CD14-positive monocyte (primary cell): Measurements from ENCODE around the gene TULP1. TPM values are rescaled to one million over a fixed set of nuclear protein-coding genes. Genes with fewer than 3 reads are reported as not detected.

Source experiments
- DNase-seq, 3 donors: peaks; one replicate each; pipeline ENCODE4 v3.0.0-alpha.2; 2011 to 2022
- H2AFZ ChIP-seq: 2 replicates; pipeline ENCODE4 v1.6.0; 2012; ENCODE audit warnings: mild to moderate bottlenecking, low read depth, low read length, inconsistent platforms; ENCODE audit not compliant: insufficient read depth, poor library complexity, severe bottlenecking
- H3K27ac ChIP-seq, 2 donors: 1 replicate in 1 of 2; 2 replicates in 1 of 2; pipeline ENCODE4 v1.5.1; 2012 to 2013; ENCODE audit warnings: low read length in 2 of 2, control low read depth in 1 of 2, inconsistent platforms in 1 of 2, low read depth in 1 of 2, mild to moderate bottlenecking in 1 of 2
- H3K27me3 ChIP-seq, 2 donors: one replicate each; pipeline versions ENCODE4 v1.6.0 to v1.6.1; 2011 to 2013; ENCODE audit warnings: low read length in 2 of 2; ENCODE audit not compliant: control insufficient read depth in 2 of 2, insufficient read depth in 2 of 2
- H3K36me3 ChIP-seq, 2 donors: replicated peaks in 1 of 2; 1 replicate in 1 of 2; 2 replicates in 1 of 2; pipeline versions ENCODE4 v1.5.1 to v1.6.1; 2012 to 2013; ENCODE audit warnings: low read length in 2 of 2, control low read depth in 1 of 2, inconsistent platforms in 1 of 2, mild to moderate bottlenecking in 1 of 2; ENCODE audit not compliant: insufficient read depth in 2 of 2, control insufficient read depth in 1 of 2
- H3K4me1 ChIP-seq, 2 donors: 1 replicate in 1 of 2; 2 replicates in 1 of 2; pipeline versions ENCODE4 v1.5.1 to v1.6.1; 2012 to 2013; ENCODE audit warnings: low read length in 2 of 2, control low read depth in 1 of 2, inconsistent platforms in 1 of 2, mild to moderate bottlenecking in 1 of 2, moderate library complexity in 1 of 2; ENCODE audit not compliant: insufficient read depth in 2 of 2, control insufficient read depth in 1 of 2
- H3K4me2 ChIP-seq: replicated peaks from 2 replicates; pipeline ENCODE3; 2012; ENCODE audit warnings: low read length, moderate library complexity, mild to moderate bottlenecking; ENCODE audit not compliant: poor library complexity, severe bottlenecking; ENCODE audit errors: extremely low read depth
- H3K4me3 ChIP-seq, 3 experiments: fragments of 200-600 bp in 1 of 3; sonication (generic) in 1 of 3; replicated peaks in 1 of 3; 1 replicate in 2 of 3; 2 replicates in 1 of 3; pipeline ENCODE4 v1.5.1; 2011 to 2013; ENCODE audit warnings: low read length in 3 of 3, mild to moderate bottlenecking in 3 of 3, control low read depth in 2 of 3, low read depth in 2 of 3, inconsistent platforms in 1 of 3, moderate library complexity in 1 of 3
- H3K79me2 ChIP-seq: 2 replicates; pipeline ENCODE4 v1.6.0; 2012; ENCODE audit warnings: mild to moderate bottlenecking, control low read depth, inconsistent platforms, low read length, moderate library complexity; ENCODE audit not compliant: insufficient read depth
- H3K9ac ChIP-seq: 2 replicates; pipeline ENCODE4 v1.6.0; 2017; ENCODE audit warnings: low read length, mild to moderate bottlenecking; ENCODE audit not compliant: insufficient read depth, poor library complexity, severe bottlenecking
- H3K9me3 ChIP-seq, 2 donors: replicated peaks in 1 of 2; 1 replicate in 1 of 2; 2 replicates in 1 of 2; pipeline versions ENCODE4 v1.5.1 to v1.6.1; 2012 to 2013; ENCODE audit warnings: low read length in 2 of 2, control low read depth in 1 of 2; ENCODE audit not compliant: control insufficient read depth in 1 of 2, insufficient read depth in 1 of 2
- H4K20me1 ChIP-seq: 2 replicates; pipeline ENCODE4 v1.6.0; 2012; ENCODE audit warnings: mild to moderate bottlenecking, low read length, control low read depth, moderate library complexity; ENCODE audit not compliant: insufficient read depth
- H3K27ac Mint-ChIP-seq, 7 donors: one replicate each; pipeline ENCODE4 v1.8.0; 2020; ENCODE audit warnings: mild to moderate bottlenecking in 7 of 7, mixed read lengths in 7 of 7, moderate library complexity in 6 of 7, inconsistent platforms in 2 of 7
- H3K27me3 Mint-ChIP-seq, 3 donors: one replicate each; pipeline ENCODE4 v1.8.0; 2021 to 2022; ENCODE audit warnings: low read depth in 3 of 3, mild to moderate bottlenecking in 3 of 3, mixed read lengths in 3 of 3, moderate library complexity in 3 of 3, inconsistent platforms in 1 of 3
- H3K36me3 Mint-ChIP-seq, 2 donors: one replicate each; pipeline ENCODE4 v1.8.0; 2020; ENCODE audit warnings: mixed read lengths in 2 of 2, inconsistent platforms in 1 of 2, mild to moderate bottlenecking in 1 of 2
- H3K4me1 Mint-ChIP-seq: one replicate; pipeline ENCODE4 v1.8.0; 2020; ENCODE audit warnings: mild to moderate bottlenecking, mixed read lengths
- H3K4me3 Mint-ChIP-seq, 2 donors: one replicate each; pipeline ENCODE4 v1.8.0; 2020; ENCODE audit warnings: mild to moderate bottlenecking in 2 of 2, mixed read lengths in 2 of 2, moderate library complexity in 1 of 2
- H3K9me3 Mint-ChIP-seq, 7 donors: one replicate each; pipeline ENCODE4 v1.8.0; 2020 to 2022; ENCODE audit warnings: mixed read lengths in 7 of 7, mild to moderate bottlenecking in 6 of 7, moderate library complexity in 6 of 7, inconsistent platforms in 2 of 7
- CTCF ChIP-seq: fragments of 200-600 bp; IDR thresholded peaks from one replicate; pipeline ENCODE4 v1.8.0; 2022; ENCODE audit warnings: antibody characterized with exemption, mild to moderate bottlenecking
- WGBS: methylation state at CpG from one replicate; pipeline ENCODE4 v1.1.5; 2013; ENCODE audit warnings: missing lambda C conversion rate; ENCODE audit not compliant: insufficient coverage; 5-methylcytosine and 5-hydroxymethylcytosine counted together
- intact Hi-C, 2 donors: fragments of 100-400 bp; cut with micrococcal nuclease; formaldehyde crosslinking; loops; one replicate each; pipeline versions ENCODE4 v1.15.0 to v1.15.1; 2023
- polyA plus RNA-seq, 3 donors: library from polyadenylated mRNA; depleted of rRNA in 1 of 3; unstranded in 2 of 3; stranded (reverse) in 1 of 3; fragments of 300-500 nt in 2 of 3; fragments of >200 nt in 1 of 3; fragmentation: Illumina TruSeq in 2 of 3; gene quantifications; 1 replicate in 2 of 3; 2 replicates in 1 of 3; pipeline ENCODE4 v1.2.3, GENCODE V29; 2012 to 2021

Gene TULP1
- polyA plus RNA-seq, 3 donors, result not detected

GRCh38 chr6:35483490-35483889 lies 29.2 kb downstream of the TULP1 start:
- no peak for TF ChIP-seq CTCF
- no peak overlapping the region for H2AFZ ChIP-seq
- H3K9me3 ChIP-seq, result no peaks in the 10 kb centered on the region
- H3K4me2 ChIP-seq, result no peak overlapping the region
- H3K4me3 ChIP-seq, result no peak overlapping the region
- H3K9ac ChIP-seq, result peak overlapping the region; percentile 4
- H3K4me1 ChIP-seq, result peaks cover 11% of the 10 kb centered on the region in 2 donors
- no peaks in the 10 kb centered on the region for H3K27me3 ChIP-seq
- intact Hi-C loops, result no loop called here
- no peaks in the 10 kb centered on the region for H4K20me1 ChIP-seq
- Mint-ChIP-seq H3K27ac (peak overlapping the region in 1 of 7 donors; percentile 15), H3K4me3 (no peak overlapping the region), H3K9me3 (no peaks in the 10 kb centered on the region), H3K36me3 (no peaks in the 10 kb centered on the region), H3K4me1 (peaks cover 16% of the 10 kb centered on the region), H3K27me3 (peaks cover 8 to 22% (median 8%) of the 10 kb centered on the region in 3 donors)
- no peak for DNase-seq
- 38% methylated on average over 3 of the region's 3 CpGs for WGBS
- H3K27ac ChIP-seq, result no peak overlapping the region
- no peaks in the 10 kb centered on the region for H3K79me2 ChIP-seq
- no peaks in the 10 kb centered on the region for H3K36me3 ChIP-seq

GRCh38 chr6:35483062-35483461 lies 29.6 kb downstream of the TULP1 start:
- peaks cover 11% of the 10 kb centered on the region for H3K4me1 Mint-ChIP-seq
- no peaks in the 10 kb centered on the region for H3K27me3 ChIP-seq
- H2AFZ ChIP-seq, result no peak overlapping the region
- no peaks in the 10 kb centered on the region for H4K20me1 ChIP-seq
- no peaks in the 10 kb centered on the region for H3K79me2 ChIP-seq
- 100% methylated on average over 3 of the region's 4 CpGs for WGBS
- H3K27ac ChIP-seq, result no peak overlapping the region
- H3K36me3 ChIP-seq, result no peaks in the 10 kb centered on the region
- intact Hi-C loops, result no loop called here
- no peak overlapping the region for H3K27ac Mint-ChIP-seq
- no peaks in the 10 kb centered on the region for H3K9me3 ChIP-seq
- peaks cover 7% of the 10 kb centered on the region in 2 donors for H3K4me1 ChIP-seq
- no peak for DNase-seq
- peaks cover 8 to 17% (median 8%) of the 10 kb centered on the region in 3 donors for H3K27me3 Mint-ChIP-seq
- H3K4me2 ChIP-seq, result no peak overlapping the region
- H3K36me3 Mint-ChIP-seq, result no peaks in the 10 kb centered on the region
- H3K4me3 Mint-ChIP-seq, result no peak overlapping the region
- H3K4me3 ChIP-seq, result no peak overlapping the region
- H3K9me3 Mint-ChIP-seq, result no peaks in the 10 kb centered on the region
- peak overlapping the region; percentile 4 for H3K9ac ChIP-seq
- TF ChIP-seq CTCF, result no peak
